VCaP (cell line): Measurements from ENCODE around the gene ANK2.
A peak's percentile ranks its signal among the peaks of the same experiment; 100 is the strongest.

Experiments
- H3K27ac ChIP-seq: fragments of 450-650 bp; 2 replicates; pipeline ENCODE4 v1.5.1; 2017
- TF ChIP-seq, protein P1 (sequence below): fragments of 450-650 bp; conservative IDR thresholded peaks from 2 replicates; pipeline ENCODE4 v1.5.1; 2017; ENCODE audit warnings: mild to moderate bottlenecking, moderate library complexity

Gene ANK2

DNA sequence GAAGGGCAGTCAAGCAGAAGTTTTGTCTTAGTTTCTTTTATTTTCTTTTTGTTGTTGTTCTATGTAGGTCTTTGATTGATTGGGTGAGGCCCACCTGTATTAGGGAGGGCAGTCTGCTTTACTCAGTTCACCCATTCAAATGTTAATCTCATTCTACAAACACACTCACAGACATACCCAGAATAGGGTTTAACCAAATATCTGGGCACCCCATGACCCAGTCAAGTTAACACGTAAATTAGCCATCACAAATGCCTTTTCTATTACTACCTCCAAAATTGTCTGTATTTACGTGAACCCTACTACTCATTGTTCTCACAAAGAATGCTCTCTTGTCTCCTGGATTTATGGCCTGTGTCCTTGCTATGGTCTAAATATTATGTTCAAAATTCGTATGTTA lies 339.7 kb downstream of the ANK2 start:
- TF ChIP-seq, protein P1, sequence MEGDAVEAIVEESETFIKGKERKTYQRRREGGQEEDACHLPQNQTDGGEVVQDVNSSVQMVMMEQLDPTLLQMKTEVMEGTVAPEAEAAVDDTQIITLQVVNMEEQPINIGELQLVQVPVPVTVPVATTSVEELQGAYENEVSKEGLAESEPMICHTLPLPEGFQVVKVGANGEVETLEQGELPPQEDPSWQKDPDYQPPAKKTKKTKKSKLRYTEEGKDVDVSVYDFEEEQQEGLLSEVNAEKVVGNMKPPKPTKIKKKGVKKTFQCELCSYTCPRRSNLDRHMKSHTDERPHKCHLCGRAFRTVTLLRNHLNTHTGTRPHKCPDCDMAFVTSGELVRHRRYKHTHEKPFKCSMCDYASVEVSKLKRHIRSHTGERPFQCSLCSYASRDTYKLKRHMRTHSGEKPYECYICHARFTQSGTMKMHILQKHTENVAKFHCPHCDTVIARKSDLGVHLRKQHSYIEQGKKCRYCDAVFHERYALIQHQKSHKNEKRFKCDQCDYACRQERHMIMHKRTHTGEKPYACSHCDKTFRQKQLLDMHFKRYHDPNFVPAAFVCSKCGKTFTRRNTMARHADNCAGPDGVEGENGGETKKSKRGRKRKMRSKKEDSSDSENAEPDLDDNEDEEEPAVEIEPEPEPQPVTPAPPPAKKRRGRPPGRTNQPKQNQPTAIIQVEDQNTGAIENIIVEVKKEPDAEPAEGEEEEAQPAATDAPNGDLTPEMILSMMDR, result no peak
- H3K27ac ChIP-seq, result no peak overlapping the region

GRCh38 chr4:113390850-113391249 lies 341.4 kb downstream of the ANK2 start:
- TF ChIP-seq, protein P1, result no peak

DNA sequence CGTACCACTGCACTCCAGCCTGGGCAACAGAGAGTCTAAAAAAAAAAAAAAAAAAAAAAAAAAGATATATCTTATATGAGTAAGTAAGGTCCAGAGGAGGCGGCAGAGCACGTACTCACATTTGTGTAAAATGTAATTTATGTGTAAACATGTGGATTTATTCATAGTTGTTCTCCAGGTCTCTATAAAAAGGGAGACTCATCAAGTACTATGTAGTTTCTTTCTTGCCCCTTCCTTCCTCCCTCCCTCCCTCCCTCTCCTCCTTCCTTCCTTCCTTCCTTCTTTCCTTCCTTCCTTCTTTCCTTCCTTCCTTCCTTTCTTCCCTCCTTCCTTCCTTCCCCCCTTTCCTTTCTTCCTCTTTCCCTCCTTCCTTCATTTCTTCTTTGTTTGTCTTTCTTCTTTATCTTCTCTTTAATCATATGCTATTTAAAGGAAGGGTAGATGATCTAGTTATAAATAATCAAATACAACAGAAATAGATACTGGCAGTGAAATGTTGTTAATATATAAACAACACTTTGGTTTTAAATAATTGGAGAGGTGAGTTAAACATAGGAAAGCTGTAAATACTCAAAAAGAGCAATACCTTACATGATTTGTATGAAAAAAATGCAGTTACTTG lies 344.8 kb downstream of the ANK2 start:
- H3K27ac ChIP-seq, result peak overlapping the region; percentile 68

More at GRCh38 chr4:113390850-113391249, 341.4 kb downstream of the ANK2 start:
- no peak overlapping the region for H3K27ac ChIP-seq

DNA sequence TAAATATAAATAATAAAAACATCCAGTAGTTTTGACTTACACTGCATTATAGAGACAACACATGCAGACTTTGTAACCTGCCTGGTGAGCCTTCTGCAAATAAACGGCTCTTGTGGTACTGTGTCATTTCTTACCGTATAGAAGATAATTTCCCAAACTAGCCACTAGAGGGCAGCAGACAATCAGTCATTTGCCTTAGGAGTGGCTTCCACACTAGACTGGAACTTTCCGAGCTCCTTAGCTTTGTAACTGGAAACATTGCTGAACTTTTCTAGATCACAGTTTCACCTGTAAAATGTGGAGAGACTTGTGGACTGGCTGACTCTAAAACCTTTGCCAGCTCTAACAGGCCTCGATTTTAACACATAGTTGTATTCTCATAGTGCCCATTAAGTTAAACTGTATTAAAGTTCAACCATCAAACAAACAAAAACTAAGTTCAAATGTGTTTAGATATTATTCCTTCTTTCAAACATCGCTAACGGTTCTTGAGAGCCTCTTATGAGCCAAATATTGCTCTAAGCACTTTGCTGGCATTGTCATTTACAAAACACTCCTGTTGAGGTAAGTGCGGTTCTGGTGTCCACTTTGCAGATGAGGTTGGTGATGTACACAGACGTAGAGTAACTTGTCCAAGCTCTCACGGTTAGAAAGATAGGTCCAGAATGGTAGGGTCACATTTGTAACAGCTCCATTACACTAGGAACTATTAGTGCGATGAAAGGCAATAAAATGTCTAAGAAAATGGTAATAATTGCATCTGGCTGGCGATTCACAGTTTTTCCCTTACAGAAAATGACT lies 345.5 kb downstream of the ANK2 start:
- TF ChIP-seq, protein P1, result peak; percentile 78
- H3K27ac ChIP-seq, result peak overlapping the region; percentile 68

More for the DNA sequence above, 344.8 kb downstream of the ANK2 start:
- TF ChIP-seq, protein P1, result no peak

GRCh38 chr4:113397114-113397701 lies 347.8 kb downstream of the ANK2 start:
- TF ChIP-seq, protein P1, result no peak
- H3K27ac ChIP-seq, result peak overlapping the region; percentile 74

DNA sequence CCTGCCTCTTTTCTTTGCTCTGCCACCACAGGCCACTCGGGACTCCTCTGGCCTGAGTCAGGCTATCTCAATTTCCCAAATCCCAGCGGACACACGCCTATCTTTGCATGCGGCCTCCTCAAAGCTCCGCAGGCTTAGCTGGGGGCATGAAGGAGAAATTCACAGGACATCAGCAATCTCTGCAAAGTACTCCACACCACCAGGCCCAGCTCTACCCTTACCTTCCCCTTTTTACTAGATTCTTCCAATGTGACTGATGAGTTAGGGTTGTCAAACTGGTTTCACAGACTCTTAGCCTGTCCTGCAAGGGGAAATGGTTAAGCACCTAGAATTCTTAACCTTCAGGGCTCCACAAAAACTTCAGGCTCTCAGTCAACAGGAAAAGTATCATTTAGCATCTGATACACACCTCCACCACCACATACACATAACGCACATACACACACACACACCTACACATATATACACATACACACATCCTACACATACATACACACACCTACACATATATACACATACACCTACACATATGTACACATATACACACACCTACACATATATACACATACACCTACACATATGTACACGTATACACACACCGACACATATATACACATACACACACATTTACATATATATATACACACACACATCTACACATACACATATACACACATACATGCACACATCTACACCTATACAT lies 349.1 kb downstream of the ANK2 start:
- TF ChIP-seq, protein P1, result no peak
- peak overlapping the region; percentile 74 for H3K27ac ChIP-seq

DNA sequence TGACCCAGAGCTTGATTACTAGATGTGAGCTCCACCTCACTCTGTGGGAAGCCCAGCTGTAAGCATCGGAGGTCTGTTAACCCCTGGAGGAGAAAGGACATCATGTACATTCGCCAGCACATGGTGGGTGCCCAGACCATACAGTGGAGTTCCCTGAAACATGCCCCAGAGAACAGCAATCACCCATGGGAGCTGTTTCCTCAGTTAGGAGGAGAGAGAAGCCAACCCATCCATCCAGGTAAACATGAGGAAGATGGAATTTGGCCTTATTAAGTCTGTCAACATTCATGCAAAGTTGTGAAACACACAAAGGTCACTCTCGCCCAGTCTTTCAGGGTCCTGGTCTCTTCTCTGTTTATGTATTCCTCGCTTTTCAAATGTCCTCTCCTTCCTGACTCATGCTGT lies 354.7 kb downstream of the ANK2 start:
- H3K27ac ChIP-seq, result peak overlapping the region; percentile 86; the same call in 1 of the 2 replicates
- TF ChIP-seq, protein P1, result no peak
